Calu3 (cell line): ENCODE data around the gene KRTAP19-7. TPM values are rescaled to one million over a fixed set of nuclear protein-coding genes. Genes with fewer than 3 reads are reported as not detected.

Source experiments
- BruUV-seq: library from RNA; stranded (reverse); fragments of 400-500 nt; replicated peaks from 2 replicates; lab custom pipeline; 2021; lab: Mats Ljungman, UMichigan
- CTCF ChIA-PET: fragments of 300-600 bp; sonication (Branson Sonifier 250); formaldehyde crosslinking; loops from one replicate; lab custom pipeline; 2022; ENCODE audit warnings: antibody characterized with exemption; lab: Charles Lee
- DNase-seq: peaks from one replicate; pipeline ENCODE4 v3.0.0; 2022
- H3K27ac Mint-ChIP-seq: one replicate; pipeline ENCODE4 v1.8.0; 2022; ENCODE audit warnings: mixed read lengths; ENCODE audit not compliant: unreplicated experiment
- H3K27me3 Mint-ChIP-seq: one replicate; pipeline ENCODE4 v1.8.0; 2022; ENCODE audit warnings: mixed read lengths; ENCODE audit not compliant: unreplicated experiment
- H3K36me3 Mint-ChIP-seq: one replicate; pipeline ENCODE4 v1.8.0; 2022; ENCODE audit warnings: mild to moderate bottlenecking, moderate library complexity, mixed read lengths; ENCODE audit not compliant: insufficient read depth, unreplicated experiment
- H3K4me1 Mint-ChIP-seq: one replicate; pipeline ENCODE4 v1.8.0; 2022; ENCODE audit warnings: mild to moderate bottlenecking, low read depth, mixed read lengths; ENCODE audit not compliant: unreplicated experiment
- H3K4me3 Mint-ChIP-seq: one replicate; pipeline ENCODE4 v1.8.0; 2022; ENCODE audit warnings: mild to moderate bottlenecking, low read depth, moderate library complexity, mixed read lengths; ENCODE audit not compliant: unreplicated experiment
- H3K9me3 Mint-ChIP-seq: one replicate; pipeline ENCODE4 v1.8.0; 2022; ENCODE audit warnings: low read depth, mixed read lengths; ENCODE audit not compliant: unreplicated experiment
- intact Hi-C: fragments of 100-400 bp; cut with micrococcal nuclease; formaldehyde crosslinking; loops from one replicate; pipeline ENCODE4 v1.10.0; 2022; ENCODE audit not compliant: unreplicated experiment
- total RNA-seq: library from RNA; stranded (reverse); gene quantifications from 2 replicates; pipeline ENCODE4 v1.2.3, GENCODE V29; 2022
- TF ChIP-seq, protein P1 (sequence below): fragments of 200-600 bp; IDR thresholded peaks from one replicate; pipeline ENCODE4 v1.8.0; 2022; ENCODE audit warnings: antibody characterized with exemption; ENCODE audit not compliant: unreplicated experiment

Gene KRTAP19-7
- total RNA-seq, 1 experiment from 2014 or later: not detected

DNA sequence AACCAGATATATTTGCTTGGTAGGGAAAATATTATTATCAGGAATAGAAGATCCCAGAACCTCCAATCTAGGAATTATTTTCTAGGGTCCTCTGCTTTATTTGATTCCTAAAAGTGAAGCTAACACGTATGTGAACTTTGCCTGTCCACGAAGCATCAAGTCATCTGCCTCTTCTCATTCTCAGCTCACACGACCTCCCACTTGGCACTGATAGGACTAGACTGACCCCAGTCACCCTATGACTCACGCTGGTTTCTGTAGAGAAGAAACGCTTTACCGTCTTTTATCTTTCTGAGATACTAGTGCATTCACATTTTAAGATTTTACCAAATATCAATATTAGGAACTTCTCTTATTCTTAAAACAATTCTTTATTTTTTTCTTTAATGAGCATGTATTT, 2.0 kb upstream of the KRTAP19-7 start:
- H3K9me3 Mint-ChIP-seq: peaks cover 6% of the 10 kb centered on the region
- no peaks in the 10 kb centered on the region for H3K4me1 Mint-ChIP-seq
- no peaks in the 10 kb centered on the region for H3K36me3 Mint-ChIP-seq
- intact Hi-C loops: no loop called here
- no peak overlapping the region for H3K4me3 Mint-ChIP-seq
- no peaks in the 10 kb centered on the region for H3K27me3 Mint-ChIP-seq
- BruUV-seq: no TSS peak
- TF ChIP-seq, protein P1, sequence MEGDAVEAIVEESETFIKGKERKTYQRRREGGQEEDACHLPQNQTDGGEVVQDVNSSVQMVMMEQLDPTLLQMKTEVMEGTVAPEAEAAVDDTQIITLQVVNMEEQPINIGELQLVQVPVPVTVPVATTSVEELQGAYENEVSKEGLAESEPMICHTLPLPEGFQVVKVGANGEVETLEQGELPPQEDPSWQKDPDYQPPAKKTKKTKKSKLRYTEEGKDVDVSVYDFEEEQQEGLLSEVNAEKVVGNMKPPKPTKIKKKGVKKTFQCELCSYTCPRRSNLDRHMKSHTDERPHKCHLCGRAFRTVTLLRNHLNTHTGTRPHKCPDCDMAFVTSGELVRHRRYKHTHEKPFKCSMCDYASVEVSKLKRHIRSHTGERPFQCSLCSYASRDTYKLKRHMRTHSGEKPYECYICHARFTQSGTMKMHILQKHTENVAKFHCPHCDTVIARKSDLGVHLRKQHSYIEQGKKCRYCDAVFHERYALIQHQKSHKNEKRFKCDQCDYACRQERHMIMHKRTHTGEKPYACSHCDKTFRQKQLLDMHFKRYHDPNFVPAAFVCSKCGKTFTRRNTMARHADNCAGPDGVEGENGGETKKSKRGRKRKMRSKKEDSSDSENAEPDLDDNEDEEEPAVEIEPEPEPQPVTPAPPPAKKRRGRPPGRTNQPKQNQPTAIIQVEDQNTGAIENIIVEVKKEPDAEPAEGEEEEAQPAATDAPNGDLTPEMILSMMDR: no peak
- no peak for DNase-seq
- H3K27ac Mint-ChIP-seq: no peak overlapping the region
- CTCF ChIA-PET: no interaction called here

DNA sequence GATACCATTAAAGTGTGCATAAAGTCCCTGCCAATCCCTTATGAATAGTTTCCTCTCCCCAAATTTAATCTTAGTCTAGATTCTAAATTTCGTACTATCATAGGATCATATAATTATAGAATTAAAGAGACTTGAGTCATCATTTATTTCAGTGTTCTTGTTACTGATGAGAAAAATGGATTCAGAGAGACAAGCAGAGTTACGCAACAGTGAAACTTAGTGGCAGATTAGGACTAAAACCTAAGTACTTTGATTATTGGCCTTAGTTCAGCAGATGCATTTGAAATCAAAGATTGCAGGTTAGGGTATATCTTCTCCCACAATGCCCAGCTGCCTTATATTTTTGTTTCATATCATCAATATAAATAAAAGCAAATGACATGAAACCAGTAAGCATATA, 843 bp upstream of the KRTAP19-7 start:
- CTCF ChIA-PET: no interaction called here
- peaks cover 6% of the 10 kb centered on the region for H3K9me3 Mint-ChIP-seq
- no peak overlapping the region for H3K27ac Mint-ChIP-seq

DNA sequence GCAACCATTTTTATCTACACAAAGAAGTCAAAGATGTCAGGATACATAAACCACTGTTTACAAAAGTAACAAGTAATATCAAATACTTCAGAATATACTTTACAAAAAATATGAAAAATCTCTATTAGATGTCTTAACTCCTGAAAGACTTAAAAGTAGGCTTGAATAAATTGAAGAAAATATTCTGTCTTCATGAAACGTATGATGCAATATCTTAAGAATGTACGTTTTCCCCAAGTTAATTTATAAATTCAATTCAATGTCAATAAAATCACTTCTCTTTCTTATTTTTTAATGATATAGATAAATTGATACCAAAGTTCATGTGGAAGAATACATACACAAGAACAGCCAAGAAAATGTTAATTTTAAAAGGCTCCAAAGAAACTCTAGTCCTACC, 6.0 kb downstream of the KRTAP19-7 start:
- no peak overlapping the region for H3K27ac Mint-ChIP-seq
- H3K4me1 Mint-ChIP-seq: no peaks in the 10 kb centered on the region
- intact Hi-C loops: no loop called here
- DNase-seq: no peak
- H3K27me3 Mint-ChIP-seq: no peaks in the 10 kb centered on the region
- no peaks in the 10 kb centered on the region for H3K36me3 Mint-ChIP-seq
- peaks cover 2% of the 10 kb centered on the region for H3K9me3 Mint-ChIP-seq
- BruUV-seq: no TSS peak
- CTCF ChIA-PET: no interaction called here
- H3K4me3 Mint-ChIP-seq: no peak overlapping the region
- TF ChIP-seq, protein P1: no peak

More for the DNA sequence above, 843 bp upstream of the KRTAP19-7 start:
- intact Hi-C loops: no loop called here
- H3K4me1 Mint-ChIP-seq: no peaks in the 10 kb centered on the region
- DNase-seq: no peak
- no peaks in the 10 kb centered on the region for H3K36me3 Mint-ChIP-seq
- no peak overlapping the region for H3K4me3 Mint-ChIP-seq
- no TSS peak for BruUV-seq
- TF ChIP-seq, protein P1: no peak
- no peaks in the 10 kb centered on the region for H3K27me3 Mint-ChIP-seq

DNA sequence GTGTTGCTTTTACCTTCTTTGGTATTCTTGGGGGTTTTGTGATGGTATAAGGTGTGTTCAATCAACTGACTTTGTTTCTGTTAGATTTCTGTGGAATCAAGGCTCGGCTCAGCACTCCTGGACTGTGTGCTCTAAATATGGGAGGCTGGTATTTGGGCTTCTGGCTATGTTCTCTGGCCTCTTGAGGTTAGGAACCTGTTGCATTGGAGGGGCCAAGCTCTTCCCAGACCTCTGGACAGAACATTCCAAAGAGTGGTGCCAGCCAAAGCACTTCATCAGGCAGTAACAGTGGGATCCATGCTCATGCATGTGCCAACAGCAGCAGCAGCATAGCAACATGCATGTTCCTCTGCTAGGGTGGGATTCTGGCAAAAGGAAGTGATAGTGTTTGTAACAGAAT, 8.3 kb downstream of the KRTAP19-7 start:
- intact Hi-C loops: no loop called here

More for the DNA sequence above, 8.3 kb downstream of the KRTAP19-7 start:
- CTCF ChIA-PET: no interaction called here
- Mint-ChIP-seq H3K4me1 (no peaks in the 10 kb centered on the region), H3K36me3 (no peaks in the 10 kb centered on the region), H3K4me3 (no peak overlapping the region), H3K9me3 (peaks cover 3% of the 10 kb centered on the region), H3K27ac (no peak overlapping the region), H3K27me3 (no peaks in the 10 kb centered on the region)
- no TSS peak for BruUV-seq
- TF ChIP-seq, protein P1: no peak
- no peak for DNase-seq
